ENCODE data around the gene SLC35G3.
"Not testable (repeated sequence)": the region's sequence is repeated elsewhere in the genome, so short reads cannot be mapped to it uniquely, and the experiment has no call there.

Gene SLC35G3

DNA sequence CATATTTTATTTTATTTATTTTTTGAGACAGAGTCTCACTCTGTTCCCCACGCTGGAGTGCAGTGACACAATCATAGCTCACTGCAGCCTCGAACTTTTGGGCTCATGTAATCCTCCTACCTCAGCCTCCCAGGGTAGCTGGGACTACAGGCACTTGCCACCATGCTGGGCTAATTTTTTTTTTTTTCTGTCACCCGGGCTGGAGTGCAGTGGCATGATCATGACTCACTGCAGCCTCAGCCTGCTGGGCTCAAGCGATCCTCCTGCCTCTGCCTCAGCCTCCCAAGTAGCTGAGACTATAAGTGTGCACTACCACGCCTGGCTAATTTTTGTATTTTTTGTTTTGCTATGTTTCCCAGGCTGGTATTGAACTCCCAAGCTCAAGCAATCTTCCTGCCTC is 29.5 kb downstream of the SLC35G3 start:
- no peak for DNase-seq (ENCODE audit: low spot score)

GRCh38 chr17:35163886-35164285 is 30.3 kb downstream of the SLC35G3 start:
- DNase-seq (ENCODE audit: low spot score): no peak

- no peak for DNase-seq (ENCODE audit: low spot score)
These were observed 31.4 kb downstream of the SLC35G3 start for GRCh38 chr17:35162755-35163154.

GRCh38 chr17:35161281-35161761 is 32.9 kb downstream of the SLC35G3 start:
- DNase-seq (ENCODE audit: low spot score): no peak

- peak; percentile 48 for DNase-seq (ENCODE audit: low spot score)
These were observed 33.6 kb downstream of the SLC35G3 start for GRCh38 chr17:35160354-35161201.

- DNase-seq (ENCODE audit: low spot score): no peak
These were observed 34.3 kb downstream of the SLC35G3 start for GRCh38 chr17:35159940-35160339.

DNA sequence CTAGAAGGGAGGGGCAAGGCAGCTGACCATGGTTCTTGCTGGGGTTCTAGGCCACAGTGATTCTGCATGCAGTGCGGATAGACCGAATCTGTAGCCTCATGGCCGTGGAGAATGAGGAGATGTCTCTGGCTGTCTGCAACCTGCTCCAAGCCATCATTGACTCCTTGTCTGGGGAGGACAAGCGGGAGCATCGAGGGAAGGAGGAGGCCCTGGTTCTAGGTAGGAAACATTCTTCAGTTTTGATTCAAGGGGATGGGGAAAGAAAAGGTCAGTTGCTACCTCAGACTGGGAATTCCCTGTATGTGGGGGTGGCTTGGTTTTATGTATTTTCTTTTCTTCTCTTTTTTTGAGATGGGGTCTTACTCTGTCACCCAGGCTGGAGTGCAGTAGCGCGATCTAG is 38.9 kb downstream of the SLC35G3 start:
- no peak for DNase-seq (ENCODE audit: low spot score)

- DNase-seq (ENCODE audit: low spot score): no peak
These were observed 39.7 kb downstream of the SLC35G3 start for GRCh38 chr17:35154196-35155165.

DNA sequence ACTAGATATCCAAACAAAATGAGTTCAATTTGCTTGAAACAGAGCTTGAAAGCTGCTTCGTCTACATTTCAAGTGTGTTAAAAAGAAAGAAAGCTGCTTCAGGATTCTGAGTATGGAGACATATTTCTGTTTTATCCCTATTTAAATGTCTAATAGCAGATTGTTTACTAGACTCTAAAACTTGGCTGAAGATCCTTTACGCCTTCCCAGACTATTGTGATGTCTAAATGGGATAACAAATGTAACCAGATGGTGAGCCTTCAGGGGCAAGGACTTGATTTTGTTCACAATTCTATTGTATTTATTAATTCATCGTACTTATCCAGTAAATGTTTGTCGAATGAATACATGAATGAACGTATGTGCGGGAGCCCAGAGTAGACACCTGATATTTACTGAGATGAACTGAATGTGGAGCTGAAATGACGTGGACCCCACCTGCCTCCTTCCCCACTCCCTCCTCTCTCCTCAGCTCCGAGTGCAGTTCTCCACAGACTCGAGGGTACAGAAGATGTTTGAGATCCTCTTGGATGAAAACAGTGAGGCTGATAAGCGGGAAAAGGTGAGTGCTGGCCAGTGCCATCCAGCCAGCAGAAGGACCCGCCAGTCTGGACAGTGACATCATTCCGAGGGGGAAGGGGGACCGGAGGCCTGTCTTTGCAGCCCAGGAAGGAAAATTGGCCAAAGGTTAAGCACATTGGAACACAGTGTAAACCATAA is 41.6 kb downstream of the SLC35G3 start:
- DNase-seq (ENCODE audit: low spot score): no peak

GRCh38 chr17:35151080-35151479 is 43.1 kb downstream of the SLC35G3 start:
- not testable (repeated sequence) for DNase-seq (ENCODE audit: low spot score)

DNA sequence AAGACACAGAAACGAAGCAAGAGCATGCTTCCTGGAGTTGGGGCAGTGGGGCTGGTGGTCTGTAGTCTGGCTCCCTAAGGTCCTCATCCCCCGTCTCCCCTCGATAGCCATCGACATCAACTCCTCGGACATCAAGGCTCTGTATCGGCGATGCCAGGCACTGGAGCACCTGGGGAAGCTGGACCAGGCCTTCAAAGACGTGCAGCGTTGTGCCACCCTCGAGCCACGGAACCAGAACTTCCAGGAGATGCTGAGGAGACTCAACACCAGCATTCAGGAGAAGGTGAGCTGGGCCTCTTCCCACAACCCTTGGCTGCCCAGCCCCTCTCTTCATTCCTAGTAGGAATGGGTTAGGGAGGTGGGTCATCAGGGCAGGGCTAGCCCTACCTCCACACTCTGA is 44.3 kb downstream of the SLC35G3 start:
- no peak for DNase-seq (ENCODE audit: low spot score)

GRCh38 chr17:35148144-35148543 is 46.0 kb downstream of the SLC35G3 start:
- no peak for DNase-seq (ENCODE audit: low spot score)

GRCh38 chr17:35147375-35147905 is 46.8 kb downstream of the SLC35G3 start, which contains the start of gene UNC45B:
Gene UNC45B (plus strand): TSS chr17:35147817. CDS start chr17:35148264, 447 bp downstream.
- DNase-seq (ENCODE audit: low spot score): no peak

DNA sequence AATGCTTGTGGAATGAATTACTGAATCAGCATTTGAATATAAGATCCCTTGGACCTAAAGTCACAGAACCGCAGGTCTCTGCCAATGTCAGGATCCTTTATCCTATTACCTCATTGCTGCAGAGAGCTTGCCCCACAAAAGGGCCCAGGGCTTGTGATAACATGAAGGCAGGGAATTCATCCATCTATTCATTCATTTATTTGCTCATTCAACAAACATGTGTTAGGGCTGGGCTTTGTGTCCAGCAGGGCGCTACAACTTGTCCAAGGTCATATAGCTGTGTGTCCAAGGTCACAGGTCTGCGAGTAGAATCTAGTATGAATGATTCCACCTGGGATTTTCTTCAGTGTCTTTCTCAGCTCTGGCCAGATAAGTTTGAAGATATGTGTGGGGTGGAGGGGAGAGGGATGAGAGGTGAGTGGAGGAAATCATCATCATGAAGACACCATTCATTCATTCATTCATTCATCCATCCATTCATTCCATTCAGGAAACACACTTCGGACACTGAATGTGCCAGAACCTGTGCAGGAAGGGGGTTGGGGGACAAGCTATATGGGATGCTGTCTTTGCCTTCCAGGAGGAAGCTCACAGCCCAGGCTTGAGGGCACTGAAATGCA is 47.9 kb downstream of the SLC35G3 start:
- no peak for DNase-seq (ENCODE audit: low spot score)

DNA sequence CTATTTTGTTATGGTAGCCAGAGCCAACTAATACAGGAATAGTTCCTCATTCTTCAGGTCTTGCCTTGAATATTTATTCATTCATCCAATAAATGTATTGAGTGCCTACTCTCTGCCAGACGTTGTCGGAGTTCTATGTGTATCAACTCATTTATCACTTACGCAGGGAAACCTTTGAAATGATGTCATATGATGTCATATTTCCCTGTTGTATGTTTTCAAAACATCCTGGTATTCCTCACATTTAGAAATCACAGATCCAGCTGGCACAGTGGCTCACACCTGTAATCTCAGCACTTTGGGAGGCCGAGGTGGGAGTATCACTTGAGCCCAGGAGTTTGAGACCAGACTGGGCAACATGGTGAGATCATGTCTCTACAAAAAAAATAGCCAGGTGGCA is 49.4 kb downstream of the SLC35G3 start:
- DNase-seq (ENCODE audit: low spot score): no peak
